IPS-NIHi7 (cell line): ENCODE data around the gene PGA3.
"Not testable (repeated sequence)": the region's sequence is repeated elsewhere in the genome, so short reads cannot be mapped to it uniquely, and the experiment has no call there.

Experiments used
- DNase-seq: peaks from one replicate; pipeline ENCODE4 v3.0.0; 2012; ENCODE audit warnings: mixed read lengths; ENCODE audit errors: extremely low spot score

Gene PGA3

GRCh38 chr11:61171907-61172306 lies 31.4 kb upstream of the PGA3 start:
- DNase-seq, result no peak

DNA sequence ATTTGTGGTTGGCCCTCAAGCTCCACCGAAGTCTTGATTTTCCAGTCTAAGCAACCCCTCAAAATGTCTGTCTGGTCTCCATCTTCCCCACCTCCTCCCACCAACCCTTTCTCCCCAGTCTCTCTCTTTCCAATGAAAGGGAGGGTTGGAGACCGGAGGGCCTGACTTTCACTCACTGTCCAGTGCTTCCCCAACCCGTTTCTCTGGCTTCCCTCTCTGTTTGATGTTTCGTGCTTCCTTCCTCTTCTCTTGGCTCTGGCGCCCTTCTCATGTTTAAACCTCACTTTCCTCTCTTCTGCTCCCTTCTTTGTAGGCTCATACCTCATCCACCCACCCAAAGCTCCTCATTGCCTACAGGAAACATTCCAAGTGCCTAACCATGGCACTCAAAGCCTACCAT lies 31.0 kb upstream of the PGA3 start:
- DNase-seq, result no peak

GRCh38 chr11:61172888-61173287 lies 30.4 kb upstream of the PGA3 start:
- DNase-seq, result no peak

GRCh38 chr11:61173456-61173855 lies 29.9 kb upstream of the PGA3 start:
- peak; percentile 5 for DNase-seq

GRCh38 chr11:61174273-61174672 lies 29.0 kb upstream of the PGA3 start:
- DNase-seq, result no peak

DNA sequence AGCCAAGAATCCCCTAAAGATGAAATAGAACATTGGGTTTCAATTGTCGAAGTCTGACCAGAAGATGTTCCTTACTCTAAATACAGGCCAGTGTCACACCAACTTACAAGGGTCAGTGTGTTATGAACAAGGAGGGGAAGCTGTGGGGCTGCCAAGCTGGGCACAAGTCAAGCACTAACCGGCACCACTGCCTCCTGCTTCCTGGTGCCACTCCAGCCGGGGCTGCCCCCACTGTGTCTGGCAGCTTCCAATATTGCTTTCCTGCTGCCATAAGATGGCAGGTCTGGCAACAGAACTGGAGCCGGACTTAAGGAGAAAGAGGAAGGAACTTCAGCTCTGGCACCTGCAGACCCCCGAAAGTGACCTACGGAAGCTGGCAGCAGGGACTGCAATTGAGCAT lies 28.4 kb upstream of the PGA3 start:
- no peak for DNase-seq

DNA sequence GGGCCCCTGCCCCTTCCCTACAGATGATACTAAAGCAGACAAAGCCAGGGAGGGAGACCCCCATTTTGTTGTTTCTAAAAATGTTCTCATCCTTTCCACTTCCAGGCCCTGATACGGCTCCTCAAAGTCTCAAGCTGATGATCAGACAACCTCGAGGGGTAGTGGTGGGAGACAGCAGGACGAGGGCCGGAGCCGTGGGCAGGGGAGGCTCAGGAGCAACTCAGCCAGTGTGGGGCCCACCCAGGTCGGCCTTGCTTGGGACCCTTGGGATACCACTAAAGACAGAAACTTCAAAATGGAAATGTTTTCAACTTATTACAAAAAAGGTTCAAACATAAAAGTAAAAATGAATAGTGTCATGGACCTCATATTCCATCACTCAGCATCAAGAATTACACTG lies 26.9 kb upstream of the PGA3 start:
- no peak for DNase-seq

DNA sequence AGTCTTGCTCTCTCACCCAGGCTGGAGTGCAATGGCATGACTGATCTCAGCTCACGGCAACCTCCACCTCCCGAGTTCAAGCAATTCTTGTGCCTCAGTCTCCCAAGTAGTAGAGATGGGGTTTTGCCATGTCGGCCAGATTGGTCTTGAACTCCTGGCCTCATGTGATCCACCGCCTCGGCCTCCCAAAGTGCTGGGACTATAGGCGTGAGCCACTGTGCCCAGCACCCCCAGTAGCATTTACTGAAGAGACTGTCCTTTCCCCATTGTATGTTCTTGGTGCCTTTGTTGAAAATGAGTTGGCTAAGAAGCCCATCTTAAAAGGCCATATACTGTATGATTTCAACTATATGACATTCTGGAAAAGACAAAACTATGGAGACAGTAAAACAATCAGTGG lies 23.1 kb upstream of the PGA3 start:
- not testable (repeated sequence) for DNase-seq

- DNase-seq, result no peak
Measured at GRCh38 chr11:61181489-61181888, 21.8 kb upstream of the PGA3 start.

DNA sequence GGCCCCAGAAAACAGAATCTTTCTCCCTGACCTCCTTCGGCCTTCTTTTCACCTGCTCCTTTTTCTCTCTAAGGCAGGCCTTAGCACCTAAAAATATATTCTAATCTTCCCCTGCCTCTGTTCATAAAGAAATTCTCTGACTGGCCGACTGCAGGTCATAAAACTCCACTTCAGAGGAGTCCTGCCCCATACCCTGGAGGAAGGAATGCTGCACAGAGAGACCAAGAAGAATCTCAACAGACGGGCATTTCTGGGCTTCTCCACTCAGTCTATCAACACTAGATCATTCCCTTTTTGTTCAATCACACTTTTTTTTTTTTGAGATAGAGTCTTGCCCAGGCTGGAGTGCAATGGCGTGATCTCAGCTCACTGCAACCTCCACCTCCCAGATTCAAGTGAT lies 19.7 kb upstream of the PGA3 start:
- no peak for DNase-seq

GRCh38 chr11:61186504-61186903 lies 16.8 kb upstream of the PGA3 start:
- no peak for DNase-seq

- peak; percentile 86 for DNase-seq
Measured at GRCh38 chr11:61187505-61188130, 15.7 kb upstream of the PGA3 start.

DNA sequence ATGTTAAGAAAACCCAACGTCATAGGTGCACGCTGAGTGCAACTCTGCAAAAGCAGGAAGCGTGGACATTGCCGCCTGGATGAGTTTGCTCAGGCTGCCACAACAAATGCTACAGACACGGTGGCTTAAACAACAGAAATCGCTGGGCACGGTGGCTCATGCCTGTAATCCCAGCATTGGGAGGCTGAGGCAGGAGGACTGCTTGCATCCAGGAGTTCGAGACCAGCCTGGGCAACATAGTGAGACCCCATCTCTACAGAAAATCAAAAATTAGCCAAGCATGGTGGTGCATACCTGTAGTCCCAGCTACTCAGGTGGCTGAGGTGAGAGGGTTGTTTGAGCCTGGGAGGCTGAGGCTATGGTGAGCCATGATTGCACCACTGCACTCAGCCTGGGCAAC lies 13.4 kb upstream of the PGA3 start:
- DNase-seq, result no peak

DNA sequence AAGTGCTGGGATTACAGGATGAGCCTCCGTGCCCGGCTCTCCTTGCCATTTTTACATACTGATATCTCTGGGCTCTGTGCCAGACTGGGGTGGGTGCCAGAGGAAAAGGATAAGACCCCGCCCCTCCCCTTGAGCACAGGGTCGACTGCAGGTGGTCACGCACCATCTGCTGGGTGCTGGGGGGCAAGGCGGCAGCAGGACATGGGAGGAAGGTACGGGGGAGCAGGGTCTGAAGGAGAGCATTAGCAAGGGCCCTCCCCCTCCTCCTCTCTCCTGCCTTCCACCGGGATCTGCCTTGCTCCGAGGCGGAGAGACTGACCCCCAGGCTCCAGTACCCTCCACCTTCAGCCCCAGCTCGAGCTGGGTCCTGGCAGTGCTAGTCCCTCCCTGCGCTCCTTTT lies 9.7 kb upstream of the PGA3 start:
- peak; percentile 20 for DNase-seq

- no peak for DNase-seq
Measured at GRCh38 chr11:61194169-61194671, 9.1 kb upstream of the PGA3 start.

GRCh38 chr11:61194981-61195695 lies 8.2 kb upstream of the PGA3 start:
- DNase-seq, result no peak

- no peak for DNase-seq
Measured at GRCh38 chr11:61195719-61196118, 7.6 kb upstream of the PGA3 start.

GRCh38 chr11:61198361-61198760 lies 5.0 kb upstream of the PGA3 start:
- DNase-seq, result no peak

GRCh38 chr11:61198948-61199523 lies 4.3 kb upstream of the PGA3 start:
- DNase-seq, result no peak

- no peak for DNase-seq
Measured at GRCh38 chr11:61201476-61201875, 1.8 kb upstream of the PGA3 start.

DNA sequence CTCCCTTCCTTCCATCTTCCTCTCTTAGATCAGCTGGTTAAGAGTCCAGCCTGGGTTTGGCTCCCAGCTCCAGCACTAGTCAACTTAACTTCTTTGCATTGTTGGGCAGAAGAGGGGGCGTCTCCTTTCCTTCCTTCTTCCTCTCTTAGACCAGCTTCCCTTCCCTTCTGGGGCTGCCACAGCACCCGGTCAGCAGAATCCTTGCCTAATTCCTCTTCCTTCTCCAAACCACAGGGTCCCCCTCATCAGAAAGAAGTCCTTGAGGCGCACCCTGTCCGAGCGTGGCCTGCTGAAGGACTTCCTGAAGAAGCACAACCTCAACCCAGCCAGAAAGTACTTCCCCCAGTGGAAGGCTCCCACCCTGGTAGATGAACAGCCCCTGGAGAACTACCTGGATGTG lies 558 bp downstream of the PGA3 start:
- not testable (repeated sequence) for DNase-seq

- DNase-seq, result not testable (repeated sequence)
Measured at GRCh38 chr11:61204502-61205059, 1.3 kb downstream of the PGA3 start.
